ENCODE data around the gene TAS2R31.

- TF ChIP-seq CTCF (conservative IDR thresholded peaks at IDR 0.05 in 1 of 2, IDR thresholded peaks at IDR 0.05 in 1 of 2; ENCODE audit: low read depth in 1 of 2, low read length in 2 of 2) (no peak), EZH2 (IDR thresholded peaks at IDR 0.05; ENCODE audit: low read length, missing control alignments) (no peak)
Measured at GRCh38 chr12:10998204-10998603, 33.0 kb downstream of the TAS2R31 start, which contains the start of gene TAS2R20.
